Measurements from ENCODE around the gene ARHGAP18. TPM values are rescaled to one million over a fixed set of nuclear protein-coding genes. Genes with fewer than 3 reads are reported as not detected.

Gene ARHGAP18
- polyA plus RNA-seq, 1 donor: 52.8 TPM

DNA sequence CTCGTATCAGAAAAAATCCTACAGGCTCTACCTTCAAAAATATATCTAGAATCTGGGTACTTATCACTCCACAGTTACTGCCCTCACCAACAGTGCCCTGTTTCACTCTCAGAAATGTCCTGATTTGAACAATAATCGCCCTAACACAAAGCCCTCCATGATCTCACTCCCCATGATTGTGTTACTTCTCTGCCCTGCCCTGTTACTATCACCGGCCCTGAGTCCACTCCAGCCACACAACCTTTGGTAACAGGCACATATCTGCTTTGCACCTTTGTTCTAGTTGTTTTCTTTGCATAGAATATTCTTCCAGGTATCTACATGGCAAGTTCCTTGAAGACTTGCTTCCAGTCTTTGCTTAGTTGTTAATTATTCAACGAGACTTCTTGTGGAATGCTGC lies 142.0 kb downstream of the ARHGAP18 start:
- Histone ChIP-seq H3K36me3 (ENCODE audit: control insufficient read depth, insufficient read depth, low read length) (no peaks in the 10 kb centered on the region), H3K27ac (ENCODE audit: low read length) (no peak overlapping the region), H3K27me3 (ENCODE audit: control insufficient read depth, insufficient read depth, low read length) (no peaks in the 10 kb centered on the region), H3K9me3 (ENCODE audit: control insufficient read depth, low read depth, low read length) (no peaks in the 10 kb centered on the region), H3K4me1 (ENCODE audit: control insufficient read depth, insufficient read depth, low read length) (peaks cover 5% of the 10 kb centered on the region), H3K4me3 (ENCODE audit: low read length) (no peak overlapping the region)
- WGBS (ENCODE audit: insufficient coverage, low lambda C conversion rate): 78% methylated on average over 3 of the region's 4 CpGs
- DNase-seq: peak; percentile 9 to 28

DNA sequence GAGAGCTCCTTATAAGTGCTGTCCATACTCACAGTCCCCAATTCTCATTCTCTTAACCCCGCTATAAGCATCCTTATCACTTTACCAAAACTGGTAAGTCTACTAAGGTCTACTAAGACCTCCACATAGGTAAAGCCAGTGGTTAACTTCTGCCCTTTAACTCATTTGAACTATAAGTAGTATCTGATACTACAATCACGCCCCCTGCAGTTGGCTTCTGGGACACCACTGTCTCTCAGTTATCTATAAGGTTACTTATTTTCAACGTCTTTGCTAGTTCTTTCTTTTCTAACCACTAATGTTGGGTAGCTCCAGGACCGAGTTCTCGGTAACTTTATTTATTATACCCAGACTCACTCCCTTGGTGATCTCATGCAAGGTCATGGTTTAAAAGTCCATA lies 142.6 kb downstream of the ARHGAP18 start:
- no peak overlapping the region for H3K4me3 ChIP-seq (ENCODE audit: low read length)
- 40% methylated on average over 1 of the region's 5 CpGs for WGBS (ENCODE audit: insufficient coverage, low lambda C conversion rate)
- H3K36me3 ChIP-seq (ENCODE audit: control insufficient read depth, insufficient read depth, low read length): no peaks in the 10 kb centered on the region
- H3K4me1 ChIP-seq (ENCODE audit: control insufficient read depth, insufficient read depth, low read length): peaks cover 5% of the 10 kb centered on the region
- H3K27me3 ChIP-seq (ENCODE audit: control insufficient read depth, insufficient read depth, low read length): no peaks in the 10 kb centered on the region
- no peak overlapping the region for H3K27ac ChIP-seq (ENCODE audit: low read length)
- no peaks in the 10 kb centered on the region for H3K9me3 ChIP-seq (ENCODE audit: control insufficient read depth, low read depth, low read length)
- no peak for DNase-seq

- Histone ChIP-seq H3K27ac (ENCODE audit: low read length) (no peak overlapping the region), H3K27me3 (ENCODE audit: control insufficient read depth, insufficient read depth, low read length) (no peaks in the 10 kb centered on the region), H3K4me3 (ENCODE audit: low read length) (no peak overlapping the region), H3K9me3 (ENCODE audit: control insufficient read depth, low read depth, low read length) (no peaks in the 10 kb centered on the region), H3K4me1 (ENCODE audit: control insufficient read depth, insufficient read depth, low read length) (peaks cover 5% of the 10 kb centered on the region), H3K36me3 (ENCODE audit: control insufficient read depth, insufficient read depth, low read length) (no peaks in the 10 kb centered on the region)
- WGBS (ENCODE audit: insufficient coverage, low lambda C conversion rate): no CpG with 5 or more reads among the region's 2 CpGs
- DNase-seq: no peak
These were observed 144.2 kb downstream of the ARHGAP18 start for GRCh38 chr6:129565811-129566210.

GRCh38 chr6:129565366-129565765 lies 144.6 kb downstream of the ARHGAP18 start:
- Histone ChIP-seq H3K27ac (ENCODE audit: low read length) (no peak overlapping the region), H3K9me3 (ENCODE audit: control insufficient read depth, low read depth, low read length) (no peaks in the 10 kb centered on the region), H3K36me3 (ENCODE audit: control insufficient read depth, insufficient read depth, low read length) (no peaks in the 10 kb centered on the region), H3K4me3 (ENCODE audit: low read length) (no peak overlapping the region), H3K4me1 (ENCODE audit: control insufficient read depth, insufficient read depth, low read length) (peaks cover 5% of the 10 kb centered on the region), H3K27me3 (ENCODE audit: control insufficient read depth, insufficient read depth, low read length) (no peaks in the 10 kb centered on the region)
- no peak for DNase-seq
- WGBS (ENCODE audit: insufficient coverage, low lambda C conversion rate): no CpG with 5 or more reads among the region's 4 CpGs

DNA sequence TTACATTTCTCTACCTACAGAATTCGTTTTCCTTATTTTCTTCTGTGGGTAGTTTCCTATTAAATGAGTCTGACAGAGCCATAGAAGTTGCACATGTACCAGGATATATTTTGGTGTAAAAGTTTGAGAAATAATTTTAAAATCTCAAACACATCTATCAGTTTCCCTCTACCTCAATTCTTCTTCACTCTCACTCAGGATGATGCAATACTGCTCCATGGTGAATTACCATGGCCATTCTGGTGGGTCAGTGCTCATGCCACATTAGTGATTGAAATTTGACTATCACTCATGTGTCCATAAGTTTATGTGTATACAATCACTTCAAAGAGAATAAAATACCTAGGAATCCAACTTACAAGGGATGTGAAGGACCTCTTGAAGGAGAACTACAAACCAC lies 151.7 kb downstream of the ARHGAP18 start:
- 100% methylated on average over 1 of the region's 1 CpG for WGBS (ENCODE audit: insufficient coverage, low lambda C conversion rate)
- no peaks in the 10 kb centered on the region for H3K4me1 ChIP-seq (ENCODE audit: control insufficient read depth, insufficient read depth, low read length)
- no peak for DNase-seq
- no peak overlapping the region for H3K4me3 ChIP-seq (ENCODE audit: low read length)
- H3K9me3 ChIP-seq (ENCODE audit: control insufficient read depth, low read depth, low read length): no peaks in the 10 kb centered on the region
- H3K27ac ChIP-seq (ENCODE audit: low read length): no peak overlapping the region
- no peaks in the 10 kb centered on the region for H3K27me3 ChIP-seq (ENCODE audit: control insufficient read depth, insufficient read depth, low read length)
- H3K36me3 ChIP-seq (ENCODE audit: control insufficient read depth, insufficient read depth, low read length): no peaks in the 10 kb centered on the region

DNA sequence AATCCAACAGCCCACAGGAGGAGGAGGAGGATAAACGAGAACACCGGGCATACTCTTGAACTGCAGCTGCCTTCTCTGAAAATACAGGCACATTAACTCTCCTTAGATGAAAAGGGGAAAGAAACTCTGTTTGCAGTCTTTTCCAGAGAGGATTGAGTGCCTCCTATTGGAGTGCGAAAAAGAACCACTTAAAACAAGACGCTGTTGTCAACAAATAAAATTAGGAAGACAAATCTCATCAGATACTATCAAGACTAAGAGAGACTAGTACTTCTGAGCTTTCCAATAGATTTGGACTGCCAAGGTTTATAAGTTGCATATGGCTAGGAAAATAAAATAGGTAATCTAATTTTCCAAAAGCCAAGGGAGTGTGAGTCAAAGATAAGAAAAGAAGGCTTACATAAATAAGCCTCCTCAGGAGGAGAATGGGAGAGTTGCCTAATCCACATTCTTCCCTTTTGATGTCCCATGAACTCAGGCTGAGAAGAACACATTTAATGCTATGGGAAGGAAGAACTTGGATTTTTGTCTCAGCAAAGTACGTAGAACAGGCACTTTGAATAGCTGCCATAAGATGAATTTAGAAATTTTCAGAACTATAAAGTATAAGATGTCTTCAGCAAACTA lies 154.7 kb downstream of the ARHGAP18 start:
- no peak for DNase-seq
- H3K9me3 ChIP-seq (ENCODE audit: control insufficient read depth, low read depth, low read length): no peaks in the 10 kb centered on the region
- no peaks in the 10 kb centered on the region for H3K27me3 ChIP-seq (ENCODE audit: control insufficient read depth, insufficient read depth, low read length)
- H3K27ac ChIP-seq (ENCODE audit: low read length): no peak overlapping the region
- H3K36me3 ChIP-seq (ENCODE audit: control insufficient read depth, insufficient read depth, low read length): no peaks in the 10 kb centered on the region
- H3K4me1 ChIP-seq (ENCODE audit: control insufficient read depth, insufficient read depth, low read length): no peaks in the 10 kb centered on the region
- WGBS (ENCODE audit: insufficient coverage, low lambda C conversion rate): 100% methylated on average over 3 of the region's 5 CpGs
- H3K4me3 ChIP-seq (ENCODE audit: low read length): no peak overlapping the region

DNA sequence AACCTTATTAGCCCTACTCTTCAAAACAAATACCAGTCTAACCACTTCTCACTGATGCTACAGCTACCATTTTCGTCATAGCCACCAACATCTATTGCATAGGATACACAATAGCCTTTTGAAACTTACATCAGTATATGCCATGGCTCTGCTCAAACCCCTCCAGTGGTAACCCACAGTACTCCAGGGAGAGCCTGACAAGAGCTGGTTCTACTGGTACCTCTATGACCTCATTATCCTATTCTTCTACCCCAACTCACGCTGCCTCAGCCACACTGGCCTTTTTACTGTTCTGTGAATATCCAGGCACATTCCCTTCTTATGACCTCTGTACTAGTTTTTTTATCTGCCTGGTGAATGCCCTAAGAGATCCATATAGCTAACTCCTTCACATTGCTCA lies 157.6 kb downstream of the ARHGAP18 start:
- no peak for DNase-seq
- WGBS (ENCODE audit: insufficient coverage, low lambda C conversion rate): 100% methylated on average over 1 of the region's 2 CpGs

DNA sequence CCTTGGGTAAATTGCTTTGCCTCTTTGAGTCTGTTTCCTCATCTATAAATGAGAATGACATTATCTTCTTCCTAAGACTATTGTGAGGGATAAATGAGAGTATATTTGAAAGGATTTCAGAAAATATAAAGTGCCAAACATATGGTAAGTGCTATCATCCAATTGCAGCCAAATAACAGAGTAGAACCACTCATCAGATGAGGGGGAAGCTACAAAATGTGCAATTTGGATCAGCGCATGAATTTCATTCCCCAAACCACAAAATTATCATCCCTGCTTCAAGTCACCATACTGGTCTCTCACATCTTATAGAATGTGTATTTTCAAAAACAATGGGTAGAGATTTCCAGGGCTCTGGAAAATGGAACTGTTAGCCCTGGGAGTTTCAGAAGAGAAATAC lies 158.5 kb downstream of the ARHGAP18 start:
- no peaks in the 10 kb centered on the region for H3K4me1 ChIP-seq (ENCODE audit: control insufficient read depth, insufficient read depth, low read length)
- no peak overlapping the region for H3K4me3 ChIP-seq (ENCODE audit: low read length)
- 100% methylated on average over 1 of the region's 1 CpG for whole genome bisulfite sequencing (ENCODE audit: insufficient coverage, low lambda C conversion rate)
- H3K36me3 ChIP-seq (ENCODE audit: control insufficient read depth, insufficient read depth, low read length): no peaks in the 10 kb centered on the region
- no peak overlapping the region for H3K27ac ChIP-seq (ENCODE audit: low read length)
- no peaks in the 10 kb centered on the region for H3K27me3 ChIP-seq (ENCODE audit: control insufficient read depth, insufficient read depth, low read length)
- DNase-seq: no peak
- H3K9me3 ChIP-seq (ENCODE audit: control insufficient read depth, low read depth, low read length): no peaks in the 10 kb centered on the region

More for the DNA sequence above, 157.6 kb downstream of the ARHGAP18 start:
- Histone ChIP-seq H3K9me3 (ENCODE audit: control insufficient read depth, low read depth, low read length) (no peaks in the 10 kb centered on the region), H3K36me3 (ENCODE audit: control insufficient read depth, insufficient read depth, low read length) (no peaks in the 10 kb centered on the region), H3K27ac (ENCODE audit: low read length) (no peak overlapping the region), H3K4me1 (ENCODE audit: control insufficient read depth, insufficient read depth, low read length) (no peaks in the 10 kb centered on the region), H3K27me3 (ENCODE audit: control insufficient read depth, insufficient read depth, low read length) (no peaks in the 10 kb centered on the region), H3K4me3 (ENCODE audit: low read length) (no peak overlapping the region)

DNA sequence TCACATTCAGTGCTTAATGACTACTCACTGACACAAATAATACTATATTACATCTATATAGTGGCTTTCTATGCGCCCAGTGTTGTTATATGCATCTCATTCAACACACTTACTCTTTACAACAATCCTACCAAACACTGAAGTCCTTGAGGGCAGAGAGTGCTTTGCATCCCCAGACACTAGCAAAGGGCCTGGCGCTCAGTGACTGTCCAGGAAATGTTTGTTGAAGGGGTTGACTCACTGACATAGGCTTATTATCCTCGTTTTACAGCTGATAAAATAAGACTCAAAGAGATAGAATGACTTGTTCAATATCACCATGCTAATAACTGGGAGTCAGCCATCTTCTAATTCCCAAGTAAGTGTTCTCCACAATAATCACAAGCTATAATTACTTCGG lies 163.3 kb downstream of the ARHGAP18 start:
- DNase-seq: no peak
- no peaks in the 10 kb centered on the region for H3K9me3 ChIP-seq (ENCODE audit: control insufficient read depth, low read depth, low read length)
- H3K27me3 ChIP-seq (ENCODE audit: control insufficient read depth, insufficient read depth, low read length): no peaks in the 10 kb centered on the region
- WGBS (ENCODE audit: insufficient coverage, low lambda C conversion rate): no CpG with 5 or more reads among the region's 4 CpGs
- H3K4me3 ChIP-seq (ENCODE audit: low read length): no peak overlapping the region
- no peaks in the 10 kb centered on the region for H3K36me3 ChIP-seq (ENCODE audit: control insufficient read depth, insufficient read depth, low read length)
- no peaks in the 10 kb centered on the region for H3K4me1 ChIP-seq (ENCODE audit: control insufficient read depth, insufficient read depth, low read length)
- no peak overlapping the region for H3K27ac ChIP-seq (ENCODE audit: low read length)

DNA sequence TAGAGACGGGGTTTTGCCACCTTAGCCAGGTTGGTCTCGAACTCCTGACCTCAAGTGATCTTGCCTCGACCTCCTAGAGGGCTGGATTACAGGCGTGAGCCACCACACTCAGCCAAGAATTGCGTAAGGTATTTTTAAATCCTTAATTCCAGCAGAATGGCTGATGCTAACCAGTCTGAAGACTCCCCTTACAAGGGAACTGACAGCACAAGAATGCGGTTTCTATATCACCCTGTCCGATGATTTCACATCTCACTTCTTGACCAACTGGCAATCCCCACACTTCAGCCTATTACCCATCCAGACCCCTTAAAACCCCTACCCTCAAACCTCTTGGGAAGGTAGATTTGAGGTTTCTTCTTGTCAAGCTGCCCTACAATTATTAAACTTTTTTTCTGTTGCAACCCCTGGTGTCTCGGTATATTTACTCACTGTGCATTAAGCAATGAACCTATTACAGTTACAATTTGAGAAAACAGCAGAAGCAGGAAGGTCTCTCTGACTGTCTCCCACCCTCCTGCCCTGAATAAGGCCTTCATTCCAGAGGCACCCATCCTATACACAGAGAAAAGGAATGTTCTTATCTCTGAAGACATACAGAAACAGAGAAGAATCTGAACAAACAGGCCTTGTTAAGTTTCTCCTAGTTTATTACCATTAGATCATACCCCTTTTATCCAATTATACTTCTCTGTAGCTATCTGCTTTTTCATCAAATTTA lies 164.9 kb downstream of the ARHGAP18 start:
- H3K27ac ChIP-seq (ENCODE audit: low read length): no peak overlapping the region

DNA sequence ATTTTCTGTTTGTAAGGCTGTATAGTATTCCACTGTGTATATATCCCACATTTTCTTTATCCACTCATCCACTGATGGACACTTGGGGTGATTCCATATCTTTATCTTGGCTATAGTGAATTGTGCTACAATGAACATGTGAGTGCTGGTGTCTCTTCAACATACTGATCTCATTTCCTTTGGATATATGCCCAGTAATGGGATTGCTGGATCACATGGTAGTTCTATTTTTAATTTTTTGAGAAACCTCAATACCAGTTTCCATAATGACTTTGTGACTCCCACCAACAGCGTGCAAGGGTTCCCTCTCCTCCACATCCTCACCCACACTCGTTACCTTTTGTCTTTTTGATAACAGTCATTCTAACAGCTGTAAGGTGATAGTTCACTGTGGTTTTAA lies 166.0 kb downstream of the ARHGAP18 start:
- Histone ChIP-seq H3K4me3 (ENCODE audit: low read length) (no peak overlapping the region), H3K27me3 (ENCODE audit: control insufficient read depth, insufficient read depth, low read length) (no peaks in the 10 kb centered on the region), H3K36me3 (ENCODE audit: control insufficient read depth, insufficient read depth, low read length) (no peaks in the 10 kb centered on the region), H3K27ac (ENCODE audit: low read length) (no peak overlapping the region), H3K4me1 (ENCODE audit: control insufficient read depth, insufficient read depth, low read length) (no peaks in the 10 kb centered on the region), H3K9me3 (ENCODE audit: control insufficient read depth, low read depth, low read length) (no peaks in the 10 kb centered on the region)
- no peak for DNase-seq
- 100% methylated on average over 2 of the region's 2 CpGs for WGBS (ENCODE audit: insufficient coverage, low lambda C conversion rate)

More for the DNA sequence above, 164.9 kb downstream of the ARHGAP18 start:
- no peaks in the 10 kb centered on the region for H3K27me3 ChIP-seq (ENCODE audit: control insufficient read depth, insufficient read depth, low read length)
- H3K4me3 ChIP-seq (ENCODE audit: low read length): no peak overlapping the region
- H3K36me3 ChIP-seq (ENCODE audit: control insufficient read depth, insufficient read depth, low read length): no peaks in the 10 kb centered on the region
- 100% methylated on average over 2 of the region's 8 CpGs for WGBS (ENCODE audit: insufficient coverage, low lambda C conversion rate)
- H3K9me3 ChIP-seq (ENCODE audit: control insufficient read depth, low read depth, low read length): no peaks in the 10 kb centered on the region
- DNase-seq: no peak
- H3K4me1 ChIP-seq (ENCODE audit: control insufficient read depth, insufficient read depth, low read length): no peaks in the 10 kb centered on the region
